Measurements from ENCODE around the gene TPD52L1. TPM values are rescaled to one million over a fixed set of nuclear protein-coding genes. Genes with fewer than 3 reads are reported as not detected.

TPD52L1 gene
- total RNA-seq, 3 donors from 2014 or later (not counting 1 experiment from before 2014, with no cell fraction given), result 1.2 TPM; not detected in 1

GRCh38 chr6:125211352-125211751 lies 57.8 kb downstream of the TPD52L1 start:
- H3K36me3 ChIP-seq (ENCODE audit: control insufficient read depth, insufficient read depth, low read length), result no peaks in the 10 kb centered on the region
- TF ChIP-seq CTCF (IDR thresholded peaks at IDR 0.05), result no peak
- DNase-seq, result no peak
- no peaks in the 10 kb centered on the region for H3K36me3 Mint-ChIP-seq
- H3K27ac Mint-ChIP-seq, result no peak overlapping the region
- H3K27me3 Mint-ChIP-seq (ENCODE audit: low read depth in 2 of 2), result peaks cover 6 to 7% of the 10 kb centered on the region in 2 donors
- no peaks in the 10 kb centered on the region for H3K4me1 ChIP-seq (ENCODE audit: control insufficient read depth, insufficient read depth, low read length)
- no peaks in the 10 kb centered on the region for H3K4me1 Mint-ChIP-seq
- WGBS (ENCODE audit: insufficient coverage), result 96% methylated on average over 6 of the region's 6 CpGs
- H3K27me3 ChIP-seq (ENCODE audit: control insufficient read depth, insufficient read depth, low read length), result no peaks in the 10 kb centered on the region
- H3K9me3 Mint-ChIP-seq, result no peaks in the 10 kb centered on the region
- no peaks in the 10 kb centered on the region for H3K9me3 ChIP-seq (ENCODE audit: control insufficient read depth, insufficient read depth, low read length)
- no peak overlapping the region for H3K4me3 ChIP-seq (ENCODE audit: low read length)
- H3K4me3 Mint-ChIP-seq, result no peak overlapping the region
- ATAC-seq, result no peak
- intact Hi-C loops (cut with micrococcal nuclease), result no loop called here
- H3K27ac ChIP-seq (ENCODE audit: low read length), result no peak overlapping the region

- intact Hi-C loops (cut with micrococcal nuclease), result no loop called here
- ATAC-seq (no peak), DNase-seq (no peak)
- Mint-ChIP-seq H3K9me3 (no peaks in the 10 kb centered on the region), H3K27me3 (ENCODE audit: low read depth in 2 of 2) (peaks cover 0 to 7% of the 10 kb centered on the region in 2 donors), H3K4me3 (no peak overlapping the region), H3K36me3 (no peaks in the 10 kb centered on the region), H3K4me1 (no peaks in the 10 kb centered on the region), H3K27ac (no peak overlapping the region)
- 100% methylated on average over 2 of the region's 2 CpGs for WGBS (ENCODE audit: insufficient coverage)
- no peaks in the 10 kb centered on the region for H3K9me3 ChIP-seq (ENCODE audit: control insufficient read depth, insufficient read depth, low read length)
- no peak overlapping the region for H3K4me3 ChIP-seq (ENCODE audit: low read length)
- H3K27me3 ChIP-seq (ENCODE audit: control insufficient read depth, insufficient read depth, low read length), result no peaks in the 10 kb centered on the region
- H3K36me3 ChIP-seq (ENCODE audit: control insufficient read depth, insufficient read depth, low read length), result no peaks in the 10 kb centered on the region
- no peak for TF ChIP-seq CTCF (IDR thresholded peaks at IDR 0.05)
- H3K4me1 ChIP-seq (ENCODE audit: control insufficient read depth, insufficient read depth, low read length), result no peaks in the 10 kb centered on the region
- no peak overlapping the region for H3K27ac ChIP-seq (ENCODE audit: low read length)
Measured at GRCh38 chr6:125212377-125212776, 58.8 kb downstream of the TPD52L1 start.

GRCh38 chr6:125213939-125214338 lies 60.4 kb downstream of the TPD52L1 start:
- no peak for TF ChIP-seq CTCF (IDR thresholded peaks at IDR 0.05)
- Histone ChIP-seq H3K36me3 (ENCODE audit: control insufficient read depth, insufficient read depth, low read length) (no peaks in the 10 kb centered on the region), H3K27ac (ENCODE audit: low read length) (no peak overlapping the region), H3K9me3 (ENCODE audit: control insufficient read depth, insufficient read depth, low read length) (no peaks in the 10 kb centered on the region), H3K27me3 (ENCODE audit: control insufficient read depth, insufficient read depth, low read length) (no peaks in the 10 kb centered on the region), H3K4me3 (ENCODE audit: low read length) (no peak overlapping the region), H3K4me1 (ENCODE audit: control insufficient read depth, insufficient read depth, low read length) (no peaks in the 10 kb centered on the region)
- no peak overlapping the region for H3K27ac Mint-ChIP-seq
- H3K4me1 Mint-ChIP-seq, result no peaks in the 10 kb centered on the region
- no peak for DNase-seq
- peaks cover 9 to 14% of the 10 kb centered on the region in 2 donors for H3K27me3 Mint-ChIP-seq (ENCODE audit: low read depth in 2 of 2)
- H3K36me3 Mint-ChIP-seq, result no peaks in the 10 kb centered on the region
- intact Hi-C loops (cut with micrococcal nuclease), result no loop called here
- no peak overlapping the region for H3K4me3 Mint-ChIP-seq
- WGBS (ENCODE audit: insufficient coverage), result 94% methylated on average over 3 of the region's 3 CpGs
- ATAC-seq, result no peak
- H3K9me3 Mint-ChIP-seq, result no peaks in the 10 kb centered on the region

GRCh38 chr6:125215252-125215819 lies 61.8 kb downstream of the TPD52L1 start:
- Histone ChIP-seq H3K27ac (ENCODE audit: low read length) (no peak overlapping the region), H3K9me3 (ENCODE audit: control insufficient read depth, insufficient read depth, low read length) (no peaks in the 10 kb centered on the region), H3K4me3 (ENCODE audit: low read length) (no peak overlapping the region), H3K4me1 (ENCODE audit: control insufficient read depth, insufficient read depth, low read length) (no peaks in the 10 kb centered on the region), H3K27me3 (ENCODE audit: control insufficient read depth, insufficient read depth, low read length) (no peaks in the 10 kb centered on the region), H3K36me3 (ENCODE audit: control insufficient read depth, insufficient read depth, low read length) (no peaks in the 10 kb centered on the region)
- H3K4me3 Mint-ChIP-seq, result no peak overlapping the region
- no peak for ATAC-seq
- intact Hi-C loops (cut with micrococcal nuclease), result no loop called here
- no peaks in the 10 kb centered on the region for H3K36me3 Mint-ChIP-seq
- H3K27me3 Mint-ChIP-seq (ENCODE audit: low read depth in 2 of 2), result peaks cover 7 to 14% of the 10 kb centered on the region in 2 donors
- DNase-seq, result no peak
- WGBS (ENCODE audit: insufficient coverage), result 95% methylated on average over 4 of the region's 4 CpGs
- no peaks in the 10 kb centered on the region for H3K9me3 Mint-ChIP-seq
- no peak overlapping the region for H3K27ac Mint-ChIP-seq
- no peaks in the 10 kb centered on the region for H3K4me1 Mint-ChIP-seq
- TF ChIP-seq CTCF (IDR thresholded peaks at IDR 0.05), result no peak

Measured in natural killer cell (primary cell).